Stimulated activated CD4-positive, alpha-beta T cell treated with anti-CD3 and anti-CD28 coated beads, TNF-alpha, amount 100 ng/mL, for 48 hours (primary cell): ENCODE measurements around the gene TNK2.

Experiments used
- DNase-seq, 3 donors: peaks; one replicate each; pipeline ENCODE4 v3.0.0-alpha.2; 2020; ENCODE audit warnings: low read depth in 3 of 3

Gene TNK2

DNA sequence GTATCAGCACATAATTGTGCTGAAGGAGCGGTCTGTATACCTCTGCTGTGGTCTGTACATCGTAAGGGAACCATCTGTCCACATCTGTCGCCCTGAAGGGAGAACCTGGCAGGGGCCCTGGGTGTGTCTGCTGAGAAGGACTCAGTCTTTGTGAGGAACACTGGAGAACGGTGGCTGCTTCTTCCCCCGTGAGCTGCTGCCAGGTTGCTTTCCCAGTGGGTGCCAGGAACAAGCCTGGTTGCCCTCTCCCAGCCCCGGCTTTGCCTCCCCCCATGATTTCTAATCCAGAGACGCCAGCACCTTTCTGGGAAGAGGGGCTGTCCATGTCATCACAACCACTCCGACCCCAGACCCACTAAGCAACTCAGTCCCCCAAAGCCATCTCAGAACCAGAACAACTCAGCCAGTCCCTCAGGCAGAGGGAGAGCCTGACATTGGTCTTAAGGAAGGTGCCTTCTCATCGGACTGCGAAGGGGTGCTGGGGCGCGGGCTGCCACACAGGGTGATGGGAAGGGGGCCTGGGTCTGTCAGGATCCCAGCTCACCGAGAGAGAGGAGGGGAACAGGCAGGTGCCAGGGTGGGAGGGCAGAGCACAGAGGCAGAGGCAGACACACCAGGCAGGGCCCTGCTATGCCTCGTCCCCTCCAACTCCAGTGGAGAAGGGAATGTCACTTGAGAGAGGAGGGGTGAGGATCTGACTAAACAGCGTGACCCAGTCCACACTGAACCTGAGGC is 8.5 kb downstream of the TNK2 start:
- no peak for DNase-seq

DNA sequence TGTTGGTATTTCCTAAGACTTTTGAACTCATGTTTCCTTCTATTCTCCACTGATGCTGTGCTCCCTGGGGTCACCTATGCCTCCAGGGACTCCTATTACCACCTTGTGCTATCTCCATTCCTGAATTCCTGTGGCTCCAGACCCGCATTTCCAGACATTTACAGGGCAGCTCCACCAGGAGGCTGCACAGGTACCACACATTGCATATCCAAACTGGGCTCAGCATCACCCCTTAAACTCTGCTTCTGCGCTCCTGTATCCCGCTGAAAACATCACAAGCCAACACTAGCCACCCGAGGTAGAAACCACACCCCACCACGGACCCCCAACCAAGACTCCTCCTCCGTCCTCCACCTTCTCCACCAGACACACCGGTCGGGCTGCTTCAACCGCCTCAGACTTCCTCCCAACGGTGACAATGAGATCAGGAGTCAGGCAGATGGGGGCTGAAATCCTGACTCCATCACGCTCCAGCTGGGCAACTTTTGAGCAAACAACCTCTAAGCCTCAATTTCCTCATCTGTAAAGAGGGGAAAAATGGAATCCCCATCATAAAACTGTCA is 10.4 kb downstream of the TNK2 start:
- DNase-seq, result no peak

DNA sequence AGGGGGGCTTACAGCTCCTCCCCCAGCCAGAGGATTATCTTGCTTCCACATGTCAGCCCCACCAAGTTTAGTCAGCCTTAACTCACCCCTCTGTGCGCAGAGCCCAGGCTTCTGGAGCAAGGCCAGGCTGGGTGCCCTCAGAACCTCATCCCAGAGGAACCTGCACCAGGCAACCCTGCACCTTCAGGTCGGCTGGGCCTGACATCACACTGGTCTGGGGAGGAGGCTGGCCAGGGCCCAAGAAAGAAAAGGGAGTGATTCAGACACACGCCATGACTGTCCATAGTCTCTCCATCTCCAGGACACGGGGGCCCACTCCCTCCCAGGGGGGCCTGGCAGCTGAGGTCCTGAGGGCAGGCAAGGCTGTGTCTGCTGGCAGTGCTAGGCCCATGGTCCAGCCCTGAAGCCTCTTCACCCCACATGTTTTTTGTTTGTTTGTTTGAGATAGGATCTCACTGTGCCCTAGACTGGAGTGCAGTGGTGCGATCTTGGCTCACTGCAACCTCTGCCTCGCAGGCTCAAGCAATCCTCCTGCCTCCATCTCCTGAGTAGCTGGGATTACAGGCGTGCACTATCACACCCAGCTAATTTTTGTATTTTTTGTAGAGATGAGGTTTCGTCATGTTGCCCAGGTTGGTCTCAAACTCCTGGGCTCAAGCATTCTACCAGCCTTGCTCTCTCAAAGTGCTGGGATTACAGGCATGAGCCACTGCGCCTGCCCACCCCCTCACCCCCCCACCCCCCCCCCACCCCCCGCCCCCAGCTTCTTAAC is 11.1 kb downstream of the TNK2 start:
- no peak for DNase-seq

- DNase-seq, result no peak
These were observed 11.8 kb downstream of the TNK2 start for GRCh38 chr3:195896361-195897080.

DNA sequence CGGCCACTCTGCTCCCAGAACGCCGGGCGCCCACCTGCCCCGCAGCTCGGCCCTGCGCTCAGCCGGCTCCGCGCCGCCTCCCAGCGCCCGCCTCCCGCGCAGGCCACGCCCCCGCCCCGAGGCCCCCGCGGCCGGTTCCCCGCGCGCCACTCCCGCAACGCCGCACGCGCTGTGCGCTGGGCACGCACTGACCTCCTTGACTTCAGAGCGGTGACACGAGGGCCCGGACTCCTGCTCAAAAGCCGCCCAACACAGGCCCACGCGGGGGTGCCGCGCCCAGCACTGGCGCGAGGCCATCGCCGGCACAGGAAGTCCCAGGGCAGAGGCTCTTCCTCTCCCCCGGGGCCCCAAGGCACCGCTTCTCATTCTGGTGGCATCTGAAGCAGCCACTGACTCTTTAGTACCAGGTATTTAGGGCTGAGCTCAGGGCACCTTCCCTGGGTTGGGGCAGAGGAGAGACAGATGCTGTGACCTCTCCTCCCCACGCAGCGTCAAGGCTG is 12.4 kb downstream of the TNK2 start:
- DNase-seq, result peak in 1 of 3 donors; percentile 55

- DNase-seq, result peak in 1 of 3 donors; percentile 55
These were observed 13.1 kb downstream of the TNK2 start for GRCh38 chr3:195895078-195895860.

DNA sequence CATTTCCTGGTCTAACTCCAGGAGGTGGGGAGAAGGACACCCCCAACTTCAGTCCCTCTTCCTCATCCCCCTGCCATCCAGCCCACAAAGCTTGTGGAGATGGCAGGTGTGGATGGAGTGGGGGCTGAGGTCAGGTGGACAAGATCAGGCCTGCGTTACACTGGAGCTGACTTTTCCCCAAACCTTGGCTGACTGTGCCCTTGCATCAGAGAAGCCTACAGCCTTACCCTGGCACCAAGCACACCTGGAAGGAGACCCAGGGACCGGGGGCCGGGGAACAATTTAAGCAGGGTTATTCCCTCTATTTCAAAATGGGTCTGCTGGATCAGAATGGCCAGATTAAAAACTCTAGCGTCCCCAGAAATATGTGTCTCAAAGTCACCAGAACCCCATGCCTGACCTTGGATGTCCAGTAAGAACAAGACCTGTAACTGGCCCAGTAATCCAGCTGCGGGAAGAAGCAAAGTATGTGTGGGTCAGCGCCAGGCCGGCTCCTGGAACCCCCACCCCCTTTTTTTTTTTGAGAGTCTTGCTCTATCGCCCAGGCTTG is 14.4 kb downstream of the TNK2 start:
- DNase-seq, result no peak

- DNase-seq, result no peak
These were observed 14.8 kb downstream of the TNK2 start for GRCh38 chr3:195893516-195893915.

DNA sequence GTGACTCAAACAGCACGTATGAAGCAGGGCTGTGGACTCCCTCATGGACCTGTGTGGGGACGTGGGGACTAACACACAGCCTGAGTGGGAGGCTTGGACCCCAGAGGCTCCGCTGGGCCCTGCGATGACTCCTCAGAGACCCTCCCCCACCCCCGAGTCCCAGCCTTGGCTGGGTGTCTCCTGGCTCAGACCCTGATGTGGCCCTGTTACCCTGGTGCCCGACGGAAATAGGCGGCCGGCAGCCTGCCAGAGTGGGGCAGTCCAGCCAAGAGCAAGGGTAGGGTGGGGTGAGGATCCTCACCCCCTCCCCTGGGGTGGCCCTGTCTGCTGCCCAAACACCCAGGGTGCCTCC is 15.3 kb downstream of the TNK2 start:
- DNase-seq, result no peak

DNA sequence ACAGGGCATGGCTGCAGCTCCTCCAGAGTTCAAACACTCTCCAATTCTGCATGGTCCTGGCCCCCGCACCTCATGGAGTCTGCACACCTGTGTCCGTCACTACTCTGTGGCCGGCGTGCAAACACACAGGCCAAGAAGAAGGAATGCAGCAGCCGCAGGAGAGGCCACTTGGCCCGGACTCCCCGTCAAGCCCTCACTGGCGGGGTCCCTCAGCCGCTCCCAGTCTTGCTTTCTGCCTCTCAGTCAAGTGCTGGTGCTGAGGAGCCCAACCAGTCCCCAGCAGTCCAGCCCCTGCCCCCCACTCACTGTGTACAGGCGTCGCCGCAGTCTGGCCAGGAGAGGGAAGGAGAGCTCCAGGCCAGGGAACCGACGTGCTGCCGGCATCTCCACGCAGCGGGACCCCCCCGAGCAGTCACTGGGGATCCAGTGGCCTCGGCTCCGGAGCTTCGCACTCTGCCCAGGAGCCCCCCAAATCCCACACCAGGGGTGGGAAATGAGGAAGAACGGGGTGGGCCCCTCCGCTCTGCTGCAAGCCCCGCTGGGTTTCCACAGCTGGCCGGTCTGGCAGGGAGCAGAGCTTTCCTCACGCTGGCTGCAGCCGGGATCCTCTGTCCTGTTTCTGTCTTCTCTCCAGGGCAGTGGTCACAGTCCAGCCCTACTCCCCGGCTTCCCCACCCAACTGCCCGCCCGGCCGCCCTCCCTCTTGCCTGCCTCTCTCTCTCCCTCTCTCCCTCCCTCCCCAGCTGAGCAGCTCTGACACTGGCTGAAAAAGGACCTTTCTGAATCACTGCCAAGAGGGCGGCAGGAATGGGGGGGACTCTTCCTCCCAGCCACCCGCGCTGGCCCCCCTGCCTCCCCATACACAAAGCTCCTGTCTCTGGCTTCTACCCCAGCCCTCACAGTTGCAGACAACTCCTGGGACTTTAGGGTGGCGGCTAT is 16.0 kb downstream of the TNK2 start:
- no peak for DNase-seq

GRCh38 chr3:195891431-195892104 is 16.8 kb downstream of the TNK2 start:
- DNase-seq, result no peak

GRCh38 chr3:195889870-195890295 is 18.5 kb downstream of the TNK2 start:
- DNase-seq, result no peak

- DNase-seq, result no peak
These were observed 19.1 kb downstream of the TNK2 start for GRCh38 chr3:195888981-195889869.

DNA sequence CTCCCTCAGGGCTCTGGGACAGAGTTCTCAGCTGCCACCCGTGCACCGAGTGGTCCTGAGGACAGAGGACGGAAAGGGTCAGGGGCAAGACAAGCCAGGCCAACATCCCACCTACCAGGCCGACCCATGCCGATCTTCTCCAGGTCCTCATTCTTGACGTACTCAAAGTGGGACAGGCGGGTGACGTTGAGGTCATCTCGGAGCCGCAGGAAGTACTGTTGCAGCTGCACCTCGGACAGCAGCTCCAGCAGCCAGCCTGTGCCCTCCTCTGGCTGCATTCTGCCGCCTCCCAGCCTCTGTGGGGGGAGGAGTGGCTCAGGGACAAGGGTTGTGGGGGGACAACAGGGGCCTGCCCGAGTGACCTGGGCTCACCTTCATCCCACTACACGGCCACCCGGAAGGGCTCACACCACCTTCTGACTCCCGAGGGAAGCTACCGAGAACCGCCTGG is 20.0 kb downstream of the TNK2 start:
- no peak for DNase-seq

- DNase-seq, result no peak
These were observed 20.7 kb downstream of the TNK2 start for GRCh38 chr3:195887670-195888069.

- DNase-seq, result no peak
These were observed 21.9 kb downstream of the TNK2 start for GRCh38 chr3:195886181-195887141.
